ENCODE data around the gene TDRD7.

TDRD7 gene

GRCh38 chr9:97507428-97507984, 95.6 kb downstream of the TDRD7 start:
- no peak for DNase-seq

GRCh38 chr9:97508852-97509251, 97.0 kb downstream of the TDRD7 start:
- no peak for DNase-seq

GRCh38 chr9:97510797-97511654, 99.1 kb downstream of the TDRD7 start:
- no peak for DNase-seq

GRCh38 chr9:97511655-97512427, 99.9 kb downstream of the TDRD7 start:
- no peak for DNase-seq

- DNase-seq = no peak
Measured at GRCh38 chr9:97512966-97513560, 101.2 kb downstream of the TDRD7 start.

- no peak for DNase-seq
Measured at GRCh38 chr9:97514531-97514930, 102.6 kb downstream of the TDRD7 start.

- DNase-seq = no peak
Measured at GRCh38 chr9:97515662-97516061, 103.8 kb downstream of the TDRD7 start.

- no peak for DNase-seq
Measured at GRCh38 chr9:97516111-97516510, 104.2 kb downstream of the TDRD7 start.

GRCh38 chr9:97517331-97518089, 105.6 kb downstream of the TDRD7 start:
- DNase-seq = no peak

- DNase-seq = no peak
Measured at GRCh38 chr9:97518166-97518908, 106.4 kb downstream of the TDRD7 start.

GRCh38 chr9:97518909-97519307, 107.0 kb downstream of the TDRD7 start:
- DNase-seq = no peak

- DNase-seq = no peak
Measured at GRCh38 chr9:97519441-97519970, 107.6 kb downstream of the TDRD7 start.

GRCh38 chr9:97521576-97522333, 109.9 kb downstream of the TDRD7 start:
- DNase-seq = no peak

GRCh38 chr9:97524424-97524823, 112.5 kb downstream of the TDRD7 start:
- no peak for DNase-seq

GRCh38 chr9:97525451-97525850, 113.6 kb downstream of the TDRD7 start:
- no peak for DNase-seq

- no peak for DNase-seq
Measured at GRCh38 chr9:97526895-97527575, 115.1 kb downstream of the TDRD7 start.

GRCh38 chr9:97527626-97528528, 116.0 kb downstream of the TDRD7 start:
- no peak for DNase-seq

- DNase-seq = no peak
Measured at GRCh38 chr9:97528529-97529230, 116.8 kb downstream of the TDRD7 start.

Data from CD4-positive, alpha-beta T cell treated with Interleukin-17A for 1 hour (primary cell).